Mucosa of descending colon (tissue), 3 donors: ENCODE data around the gene RARA. TPM values are rescaled to one million over a fixed set of nuclear protein-coding genes. Genes with fewer than 3 reads are reported as not detected.

ENCODE experiments used
- ATAC-seq: fragments of 200-7000 bp; cut with Tn5 transposase; one replicate; pipeline ENCODE4 v1.9.1; 2020; ENCODE audit warnings: mild to moderate bottlenecking, moderate library complexity
- DNase-seq, 3 donors: peaks; one replicate each; pipeline ENCODE4 v3.0.0-alpha.2; 2020
- H3K36me3 ChIP-seq: fragments of 200-600 bp; one replicate; pipeline ENCODE4 v1.8.0; 2021; ENCODE audit warnings: low read depth, mild to moderate bottlenecking
- H3K4me1 ChIP-seq: fragments of 200-600 bp; one replicate; pipeline ENCODE4 v1.8.0; 2021; ENCODE audit warnings: low read depth, mild to moderate bottlenecking
- H3K4me3 ChIP-seq: fragments of 200-600 bp; one replicate; pipeline ENCODE4 v1.8.0; 2021; ENCODE audit warnings: mild to moderate bottlenecking
- H3K9me3 ChIP-seq: fragments of 200-600 bp; one replicate; pipeline ENCODE4 v1.8.0; 2021; ENCODE audit warnings: mild to moderate bottlenecking
- intact Hi-C, 2 donors: fragments of 100-400 bp; cut with DNase I in 1 of 2; cut with micrococcal nuclease in 1 of 2; formaldehyde crosslinking; loops; one replicate each; pipeline versions ENCODE4 v1.11.0 to v1.11.1; 2022; cut with DNase I, micrococcal nuclease
- total RNA-seq, 3 donors: library from RNA; stranded (reverse); fragmentation: NEBNext Ultra II Directional in 2 of 3; extraction: Animal tissue kit (Norgen Biotek cat#: 25700) in 2 of 3; gene quantifications; one replicate each; pipeline versions ENCODE4 v1.2.1 to v1.2.4, GENCODE V29; 2021 to 2023
- TF ChIP-seq, protein P1 (sequence below): fragments of 200-600 bp; IDR thresholded peaks from one replicate; pipeline ENCODE4 v1.8.0; 2022; ENCODE audit warnings: antibody characterized with exemption, mild to moderate bottlenecking
- donor health status: DM: no; HTN: no; CAD: no; lungs with moderate emphysema.
- donor health status: DM: no; HTN: no; CAD: no.
- donor health status: DM: no; HTN: yes; CAD: no.

RARA gene
- total RNA-seq, 3 donors from 2014 or later, result 42.2 to 51.2 (median 49.6) TPM

- intact Hi-C loops, result no loop called here
- H3K9me3 ChIP-seq, result no peaks in the 10 kb centered on the region
- TF ChIP-seq, protein P1, sequence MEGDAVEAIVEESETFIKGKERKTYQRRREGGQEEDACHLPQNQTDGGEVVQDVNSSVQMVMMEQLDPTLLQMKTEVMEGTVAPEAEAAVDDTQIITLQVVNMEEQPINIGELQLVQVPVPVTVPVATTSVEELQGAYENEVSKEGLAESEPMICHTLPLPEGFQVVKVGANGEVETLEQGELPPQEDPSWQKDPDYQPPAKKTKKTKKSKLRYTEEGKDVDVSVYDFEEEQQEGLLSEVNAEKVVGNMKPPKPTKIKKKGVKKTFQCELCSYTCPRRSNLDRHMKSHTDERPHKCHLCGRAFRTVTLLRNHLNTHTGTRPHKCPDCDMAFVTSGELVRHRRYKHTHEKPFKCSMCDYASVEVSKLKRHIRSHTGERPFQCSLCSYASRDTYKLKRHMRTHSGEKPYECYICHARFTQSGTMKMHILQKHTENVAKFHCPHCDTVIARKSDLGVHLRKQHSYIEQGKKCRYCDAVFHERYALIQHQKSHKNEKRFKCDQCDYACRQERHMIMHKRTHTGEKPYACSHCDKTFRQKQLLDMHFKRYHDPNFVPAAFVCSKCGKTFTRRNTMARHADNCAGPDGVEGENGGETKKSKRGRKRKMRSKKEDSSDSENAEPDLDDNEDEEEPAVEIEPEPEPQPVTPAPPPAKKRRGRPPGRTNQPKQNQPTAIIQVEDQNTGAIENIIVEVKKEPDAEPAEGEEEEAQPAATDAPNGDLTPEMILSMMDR, result no peak
- ATAC-seq (no peak), DNase-seq (peak in 1 of 3 donors; percentile 56)
- H3K36me3 ChIP-seq, result no peaks in the 10 kb centered on the region
- H3K4me1 ChIP-seq, result peaks cover 75% of the 10 kb centered on the region
- H3K4me3 ChIP-seq, result no peak overlapping the region
These were observed 22.0 kb downstream of the RARA start for GRCh38 chr17:40330850-40331470.

DNA sequence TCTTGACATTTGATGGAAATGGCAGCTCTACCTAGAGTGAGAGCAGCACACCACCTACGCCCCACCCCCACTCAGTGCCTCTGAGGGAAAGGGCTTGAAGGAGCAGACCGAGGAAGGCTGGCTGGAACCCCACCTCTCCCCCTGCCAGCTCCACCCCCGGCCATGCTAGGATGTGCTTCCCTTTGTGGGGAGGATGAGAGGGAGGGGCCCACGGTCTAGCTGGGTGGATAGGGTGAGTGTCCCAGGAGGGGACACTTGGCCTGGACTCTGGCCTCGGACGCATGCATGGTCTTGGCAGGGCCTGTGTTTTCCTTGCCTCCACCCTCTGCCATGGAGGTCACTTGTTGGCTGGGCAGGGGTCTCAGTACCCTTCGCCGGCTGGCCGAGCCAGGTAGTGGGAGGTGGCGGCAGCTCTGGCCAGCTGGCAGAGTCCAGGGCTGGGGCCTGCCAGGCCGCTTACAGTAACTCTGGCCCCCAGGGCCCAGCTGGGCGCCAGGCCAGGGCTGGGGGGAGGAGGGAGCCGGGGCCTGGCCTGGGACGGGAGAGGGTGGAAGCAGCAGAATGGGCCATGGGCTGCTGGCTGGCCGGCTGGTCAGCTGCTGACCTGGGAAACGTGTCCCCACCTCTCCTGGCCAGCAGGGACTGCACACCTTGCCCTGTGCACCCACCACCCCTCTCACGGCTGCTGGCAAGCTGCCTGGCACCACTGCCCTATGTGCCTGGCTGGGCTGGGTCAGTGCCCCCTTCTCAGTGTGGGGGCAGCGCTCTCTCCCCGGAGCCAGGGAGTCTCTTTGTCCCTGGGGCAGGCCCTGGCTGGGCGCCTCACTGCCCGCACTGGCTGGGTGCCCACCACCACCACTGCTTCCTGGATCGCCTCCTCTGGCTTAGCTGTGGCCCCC is 23.0 kb downstream of the RARA start:
- H3K9me3 ChIP-seq, result no peaks in the 10 kb centered on the region
- H3K4me1 ChIP-seq, result peaks cover 67% of the 10 kb centered on the region
- no peaks in the 10 kb centered on the region for H3K36me3 ChIP-seq
- intact Hi-C loops, result no loop called here
- DNase-seq (peak in 2 of 3 donors; percentile 71 to 84), ATAC-seq (peak; percentile 40)
- TF ChIP-seq, protein P1, result no peak
- no peak overlapping the region for H3K4me3 ChIP-seq

DNA sequence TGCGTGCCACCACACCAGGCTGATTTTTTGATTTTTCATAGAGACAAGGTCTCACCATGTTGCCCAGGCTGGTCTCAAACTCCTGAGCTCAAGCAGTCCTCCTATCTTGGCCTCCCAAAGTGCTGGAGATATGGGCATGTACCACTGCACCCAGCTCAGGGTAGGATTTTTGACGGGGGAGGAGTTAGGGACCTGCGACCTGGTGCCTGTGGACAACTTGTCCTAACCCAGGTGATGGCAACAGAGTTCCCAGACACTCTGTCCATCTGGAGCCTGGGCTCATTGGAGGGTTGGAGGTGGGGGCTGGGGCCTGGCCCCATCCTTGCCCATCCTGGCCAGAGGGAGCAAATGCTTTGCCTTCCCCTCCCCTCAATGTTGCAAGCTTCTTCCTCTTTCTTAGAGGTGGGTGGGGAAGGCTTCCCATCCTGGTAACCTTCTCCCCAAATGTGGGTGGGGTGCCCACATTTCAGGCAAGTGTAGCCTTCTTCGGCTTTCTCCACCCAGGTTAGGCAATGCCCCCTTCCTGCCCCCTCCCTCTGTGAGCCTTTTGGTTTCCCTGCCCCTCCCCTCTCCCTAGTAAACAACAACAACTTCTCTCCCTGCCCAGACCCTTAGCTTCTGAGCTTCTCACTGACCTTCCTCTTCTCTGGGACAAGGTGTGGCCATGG is 24.9 kb downstream of the RARA start:
- ATAC-seq, result peak; percentile 4
- Histone ChIP-seq H3K4me1 (peaks cover 54% of the 10 kb centered on the region), H3K9me3 (no peaks in the 10 kb centered on the region), H3K4me3 (no peak overlapping the region), H3K36me3 (no peaks in the 10 kb centered on the region)
- no peak for DNase-seq
- TF ChIP-seq, protein P1, result no peak
- intact Hi-C loops, result no loop called here

DNA sequence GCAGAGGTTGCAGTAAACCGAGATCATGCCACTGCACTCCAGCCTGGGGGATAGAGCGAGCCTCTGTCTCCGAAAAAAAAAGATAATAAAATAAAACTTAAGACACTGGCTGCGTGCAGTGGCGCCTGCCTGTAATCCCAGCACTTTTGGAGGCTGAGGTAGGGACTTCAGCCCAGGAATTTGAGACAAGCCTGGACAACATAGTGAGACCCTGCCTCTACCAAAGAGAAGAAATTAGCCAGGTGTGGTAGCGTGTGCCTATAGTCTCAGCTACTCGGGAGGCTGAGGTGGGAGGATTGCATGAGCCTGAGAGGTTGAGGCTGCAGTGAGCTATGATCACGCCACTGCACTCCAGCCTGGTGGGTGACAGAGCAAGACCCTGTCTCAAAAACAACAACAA is 26.6 kb downstream of the RARA start:
- no peaks in the 10 kb centered on the region for H3K9me3 ChIP-seq
- no peak for ATAC-seq
- intact Hi-C loops, result no loop called here
- H3K36me3 ChIP-seq, result no peaks in the 10 kb centered on the region
- H3K4me1 ChIP-seq, result peaks cover 51% of the 10 kb centered on the region
- no peak for DNase-seq
- no peak overlapping the region for H3K4me3 ChIP-seq
- TF ChIP-seq, protein P1, result no peak

GRCh38 chr17:40337351-40337750 is 28.4 kb downstream of the RARA start:
- ATAC-seq (no peak), DNase-seq (no peak)
- TF ChIP-seq, protein P1, result no peak
- Histone ChIP-seq H3K36me3 (no peaks in the 10 kb centered on the region), H3K4me1 (peaks cover 43% of the 10 kb centered on the region), H3K4me3 (no peak overlapping the region), H3K9me3 (no peaks in the 10 kb centered on the region)
- intact Hi-C loops, result no loop called here
